Esophagus muscularis mucosa (tissue), 4 donors: ENCODE results near the gene ZMYND10. TPM values are rescaled to one million over a fixed set of nuclear protein-coding genes. Genes with fewer than 3 reads are reported as not detected.
A peak's percentile ranks its signal among the peaks of the same experiment; 100 is the strongest.

ENCODE experiments used
- DNase-seq: peaks from one replicate; pipeline ENCODE4 v3.0.0-alpha.2; 2017; ENCODE audit errors: extremely low spot score
- H3K27ac ChIP-seq, 4 donors: fragments of 200-600 bp; sonication (generic); replicated peaks in 1 of 4; 1 replicate in 3 of 4; 2 replicates in 1 of 4; pipeline ENCODE4 v1.5.1; 2016 to 2019; ENCODE audit warnings: mild to moderate bottlenecking in 1 of 4
- H3K27me3 ChIP-seq, 4 donors: fragments of 200-600 bp; sonication (generic); one replicate each; pipeline versions ENCODE4 v1.5.1 to v1.6.0; 2016 to 2019
- H3K36me3 ChIP-seq, 4 donors: fragments of 200-600 bp; sonication (generic); one replicate each; pipeline ENCODE4 v1.5.1; 2016 to 2019
- H3K4me1 ChIP-seq, 4 donors: fragments of 200-600 bp; sonication (generic); one replicate each; pipeline ENCODE4 v1.5.1; 2016 to 2019
- H3K4me3 ChIP-seq, 4 donors: fragments of 200-600 bp; sonication (generic); 1 replicate in 2 of 4; 2 replicates in 2 of 4; pipeline ENCODE4 v1.5.1; 2016 to 2019; ENCODE audit warnings: mild to moderate bottlenecking in 4 of 4, moderate library complexity in 1 of 4
- H3K9me3 ChIP-seq, 4 donors: fragments of 200-600 bp; sonication (generic); 1 replicate in 3 of 4; 2 replicates in 1 of 4; pipeline ENCODE4 v1.5.1; 2016 to 2019
- CTCF ChIP-seq, 3 experiments: fragments of 200-600 bp in 2 of 3; fragments of 450-650 bp in 1 of 3; sonication (generic) in 2 of 3; IDR thresholded peaks; one replicate each; pipeline ENCODE4 v1.5.1; 2017 to 2019; ENCODE audit warnings: antibody characterized with exemption in 3 of 3, mild to moderate bottlenecking in 2 of 3, moderate library complexity in 1 of 3
- EP300 ChIP-seq: sonication (generic); formaldehyde crosslinking; IDR thresholded peaks from one replicate; pipeline ENCODE4 v1.6.1; 2017; ENCODE audit warnings: antibody characterized with exemption
- POLR2A ChIP-seq: fragments of 450-650 bp; IDR thresholded peaks from one replicate; pipeline ENCODE4 v1.6.1; 2017; ENCODE audit warnings: antibody characterized with exemption, moderate library complexity, mild to moderate bottlenecking, low read depth
- POLR2AphosphoS5 ChIP-seq, 2 donors: sonication (generic); formaldehyde crosslinking; IDR thresholded peaks; one replicate each; pipeline ENCODE4 v1.6.1; 2017; ENCODE audit warnings: antibody characterized with exemption in 2 of 2
- WGBS: methylation state at CpG from one replicate; pipeline ENCODE4 v1.1.5; 2018; 5-methylcytosine and 5-hydroxymethylcytosine counted together
- intact Hi-C: fragments of 100-400 bp; cut with DNase I; formaldehyde crosslinking; loops from one replicate; pipeline ENCODE4 v1.15.1; 2023
- total RNA-seq, 4 donors: library from RNA; depleted of rRNA; stranded (reverse); fragments of >200 nt; gene quantifications; one replicate each; pipeline versions ENCODE4 v1.1.0 to v1.2.1, GENCODE V29; 2016

Gene ZMYND10
- total RNA-seq, 4 donors from 2014 or later = 0.50 to 0.57 (median 0.52) TPM; not detected in 1

DNA sequence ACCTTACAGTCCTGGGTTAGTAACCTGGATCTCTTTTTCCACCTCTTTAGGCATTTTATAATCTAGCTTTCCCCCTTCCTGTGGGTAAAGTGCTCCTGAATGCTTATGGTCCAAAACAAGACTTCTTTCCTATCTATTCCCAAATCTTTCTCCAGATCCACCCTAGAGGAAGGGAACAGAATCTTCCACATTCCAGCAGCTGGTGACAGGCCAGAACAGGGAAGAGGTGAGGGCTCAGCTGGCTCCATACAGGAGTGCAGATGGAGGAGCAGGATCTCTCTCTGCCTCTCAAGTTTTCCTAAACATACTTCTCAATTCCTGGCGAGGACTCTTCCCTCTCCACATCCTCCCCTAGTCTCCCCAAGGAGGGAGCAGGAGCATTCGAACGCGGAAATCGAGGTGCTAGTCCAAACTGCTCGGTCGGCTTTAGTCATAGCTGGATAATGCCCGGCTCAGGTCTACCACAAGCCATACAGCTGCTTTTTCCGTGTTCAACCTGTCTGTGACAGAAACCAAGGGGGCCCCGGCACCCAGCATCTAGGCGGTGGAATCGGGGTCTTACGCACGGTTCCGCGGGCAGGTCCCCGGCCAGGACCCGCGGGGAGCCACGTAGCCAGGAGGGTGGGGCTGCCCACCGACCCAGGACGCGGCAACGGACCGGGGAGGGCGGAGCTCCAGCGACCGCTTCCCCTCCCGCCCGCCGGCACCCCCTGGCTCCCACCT, 8.9 kb downstream of the ZMYND10 start:
- peaks cover 78 to 91% (median 88%) of the 10 kb centered on the region in 4 donors for H3K4me1 ChIP-seq
- H3K9me3 ChIP-seq = no peaks in the 10 kb centered on the region
- peak overlapping the region; percentile 74 to 92 (median 88) for H3K4me3 ChIP-seq
- DNase-seq = no peak
- intact Hi-C loops = no loop called here
- no peak for TF ChIP-seq POLR2A
- no peak for TF ChIP-seq CTCF (IDR thresholded peaks at IDR 0.05)
- no peak for TF ChIP-seq POLR2AphosphoS5 (IDR thresholded peaks at IDR 0.05)
- no peak for TF ChIP-seq EP300
- peak overlapping the region; percentile 96 to 100 (median 98) for H3K27ac ChIP-seq
- H3K36me3 ChIP-seq = peaks cover 4 to 16% (median 9%) of the 10 kb centered on the region in 4 donors
- H3K27me3 ChIP-seq = no peaks in the 10 kb centered on the region
- 10% methylated on average over 10 of the region's 31 CpGs for WGBS

GRCh38 chr3:50334339-50335075, 11.0 kb downstream of the ZMYND10 start:
- H3K27me3 ChIP-seq = no peaks in the 10 kb centered on the region
- no peak for DNase-seq
- 65% methylated on average over 5 of the region's 5 CpGs for WGBS
- no peak for TF ChIP-seq EP300
- TF ChIP-seq POLR2A = no peak
- no peak for TF ChIP-seq POLR2AphosphoS5 (IDR thresholded peaks at IDR 0.05)
- no peak for TF ChIP-seq CTCF (IDR thresholded peaks at IDR 0.05)
- no peaks in the 10 kb centered on the region for H3K9me3 ChIP-seq
- peaks cover 24 to 37% (median 30%) of the 10 kb centered on the region in 4 donors for H3K36me3 ChIP-seq
- peak overlapping the region; percentile 96 to 100 (median 98) for H3K27ac ChIP-seq
- peak overlapping the region in 2 of 4 donors; percentile 1 to 2 for H3K4me3 ChIP-seq
- H3K4me1 ChIP-seq = peaks cover 63 to 70% (median 67%) of the 10 kb centered on the region in 4 donors
- intact Hi-C loops = no loop called here

- Histone ChIP-seq H3K36me3 (peaks cover 24 to 43% (median 36%) of the 10 kb centered on the region in 4 donors), H3K4me3 (peak overlapping the region in 1 of 4 donors; percentile 18), H3K9me3 (no peaks in the 10 kb centered on the region), H3K4me1 (peaks cover 61 to 68% (median 63%) of the 10 kb centered on the region in 4 donors), H3K27me3 (no peaks in the 10 kb centered on the region), H3K27ac (peak overlapping the region; percentile 96 to 100 (median 98))
- no peak for TF ChIP-seq EP300
- peak; percentile 66 to 70 for TF ChIP-seq POLR2AphosphoS5 (IDR thresholded peaks at IDR 0.05)
- no peak for TF ChIP-seq POLR2A
- intact Hi-C loops = no loop called here
- no peak for DNase-seq
- 67% methylated on average over 7 of the region's 12 CpGs for WGBS
Measured at GRCh38 chr3:50333744-50334328, 11.7 kb downstream of the ZMYND10 start.

- Histone ChIP-seq H3K27ac (no peak overlapping the region), H3K36me3 (peaks cover 24 to 50% (median 39%) of the 10 kb centered on the region in 4 donors), H3K4me1 (peaks cover 65 to 70% (median 67%) of the 10 kb centered on the region in 4 donors), H3K9me3 (no peaks in the 10 kb centered on the region), H3K4me3 (no peak overlapping the region), H3K27me3 (no peaks in the 10 kb centered on the region)
- intact Hi-C loops = no loop called here
- WGBS = 94% methylated on average over 19 of the region's 19 CpGs
- TF ChIP-seq POLR2A = no peak
- no peak for TF ChIP-seq EP300
- TF ChIP-seq POLR2AphosphoS5 (IDR thresholded peaks at IDR 0.05) = no peak
- TF ChIP-seq CTCF (IDR thresholded peaks at IDR 0.05) = no peak
- no peak for DNase-seq
Measured at GRCh38 chr3:50331364-50331907, 14.1 kb downstream of the ZMYND10 start.
